ENCODE data around the gene PIAS1.

PIAS1 gene

DNA sequence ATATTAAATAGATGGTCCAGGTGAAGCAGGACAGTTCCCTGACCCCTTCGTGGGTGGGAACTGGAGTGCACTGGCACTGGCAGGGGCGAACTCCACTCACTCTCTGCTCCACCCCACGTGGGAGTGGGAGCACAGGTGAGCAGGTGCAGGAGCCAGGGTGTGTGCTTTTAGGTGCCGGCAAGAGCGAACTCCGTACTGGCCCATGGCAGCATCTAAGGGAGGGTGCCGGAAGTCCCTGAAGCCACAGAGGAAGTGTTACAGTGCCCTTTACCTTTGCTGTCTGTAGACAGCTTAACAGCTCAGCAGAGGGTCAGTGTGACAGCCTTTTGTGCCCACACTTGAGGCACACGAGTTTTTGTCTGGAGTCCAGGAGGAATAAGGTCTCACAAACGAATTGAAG, 26.7 kb upstream of the PIAS1 start:
- DNase-seq (ENCODE audit: low read depth) = no peak
- no peak overlapping the region for H3K4me3 ChIP-seq (ENCODE audit: low read length)
- TF ChIP-seq, protein P1, sequence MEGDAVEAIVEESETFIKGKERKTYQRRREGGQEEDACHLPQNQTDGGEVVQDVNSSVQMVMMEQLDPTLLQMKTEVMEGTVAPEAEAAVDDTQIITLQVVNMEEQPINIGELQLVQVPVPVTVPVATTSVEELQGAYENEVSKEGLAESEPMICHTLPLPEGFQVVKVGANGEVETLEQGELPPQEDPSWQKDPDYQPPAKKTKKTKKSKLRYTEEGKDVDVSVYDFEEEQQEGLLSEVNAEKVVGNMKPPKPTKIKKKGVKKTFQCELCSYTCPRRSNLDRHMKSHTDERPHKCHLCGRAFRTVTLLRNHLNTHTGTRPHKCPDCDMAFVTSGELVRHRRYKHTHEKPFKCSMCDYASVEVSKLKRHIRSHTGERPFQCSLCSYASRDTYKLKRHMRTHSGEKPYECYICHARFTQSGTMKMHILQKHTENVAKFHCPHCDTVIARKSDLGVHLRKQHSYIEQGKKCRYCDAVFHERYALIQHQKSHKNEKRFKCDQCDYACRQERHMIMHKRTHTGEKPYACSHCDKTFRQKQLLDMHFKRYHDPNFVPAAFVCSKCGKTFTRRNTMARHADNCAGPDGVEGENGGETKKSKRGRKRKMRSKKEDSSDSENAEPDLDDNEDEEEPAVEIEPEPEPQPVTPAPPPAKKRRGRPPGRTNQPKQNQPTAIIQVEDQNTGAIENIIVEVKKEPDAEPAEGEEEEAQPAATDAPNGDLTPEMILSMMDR (conservative IDR thresholded peaks at IDR 0.05; ENCODE audit: low read depth, low read length) = no peak

DNA sequence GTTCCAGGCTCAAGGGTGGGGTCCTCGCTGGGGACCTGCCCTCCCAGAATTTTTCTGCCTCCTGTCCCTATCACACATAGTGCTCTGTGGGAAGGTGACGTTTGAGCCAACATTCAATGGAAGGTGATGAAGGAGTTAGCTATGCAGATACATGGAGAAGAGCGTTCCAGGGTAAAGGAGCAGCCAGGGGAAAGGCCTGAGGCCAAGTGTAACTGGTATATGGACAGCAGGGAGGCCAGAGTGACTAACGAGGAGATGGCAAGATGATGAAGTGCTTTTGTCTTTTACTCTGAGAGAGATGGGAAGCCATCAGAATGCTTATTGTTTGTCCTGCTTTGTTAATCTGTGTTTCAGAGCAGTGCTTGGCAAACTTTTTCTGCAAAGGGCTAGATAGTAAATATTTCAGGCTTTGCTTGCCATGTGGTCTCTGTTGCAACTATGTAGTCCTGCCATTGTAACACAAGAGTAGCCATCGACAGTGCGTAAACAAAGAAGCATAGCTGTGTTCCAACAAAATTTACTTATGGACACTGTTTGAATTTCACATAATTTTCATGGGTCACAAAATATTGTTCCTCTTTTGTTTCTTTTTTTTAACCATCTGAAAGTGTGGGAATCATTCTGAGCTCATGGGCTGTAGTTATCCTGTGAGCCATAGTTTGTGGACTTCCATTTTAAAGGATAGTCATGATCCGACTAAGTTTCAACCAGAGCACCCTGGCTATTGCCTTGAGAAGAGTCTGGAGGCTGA, 25.8 kb upstream of the PIAS1 start:
- no peak overlapping the region for H3K4me3 ChIP-seq (ENCODE audit: low read length)
- TF ChIP-seq, protein P1 (conservative IDR thresholded peaks at IDR 0.05; ENCODE audit: low read depth, low read length) = no peak
- DNase-seq (ENCODE audit: low read depth) = no peak

DNA sequence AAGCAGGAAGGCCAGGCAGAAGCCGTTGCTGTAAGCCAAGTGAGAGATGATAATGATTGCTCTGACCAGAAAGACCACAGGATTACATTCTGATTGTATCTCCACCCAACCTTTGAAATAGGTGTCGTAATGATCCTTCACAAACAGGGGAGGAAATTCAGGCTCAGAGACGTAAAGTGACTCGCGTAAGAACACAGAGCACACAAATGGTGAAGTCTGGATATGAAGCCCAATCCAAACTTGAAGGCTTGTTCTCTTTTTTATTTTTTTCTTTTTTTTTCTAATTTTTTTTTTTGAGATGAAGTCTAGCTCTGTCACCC, 25.3 kb upstream of the PIAS1 start:
- H3K4me3 ChIP-seq (ENCODE audit: low read length) = no peak overlapping the region
- TF ChIP-seq, protein P1 (conservative IDR thresholded peaks at IDR 0.05; ENCODE audit: low read depth, low read length) = no peak
- DNase-seq (ENCODE audit: low read depth) = no peak

DNA sequence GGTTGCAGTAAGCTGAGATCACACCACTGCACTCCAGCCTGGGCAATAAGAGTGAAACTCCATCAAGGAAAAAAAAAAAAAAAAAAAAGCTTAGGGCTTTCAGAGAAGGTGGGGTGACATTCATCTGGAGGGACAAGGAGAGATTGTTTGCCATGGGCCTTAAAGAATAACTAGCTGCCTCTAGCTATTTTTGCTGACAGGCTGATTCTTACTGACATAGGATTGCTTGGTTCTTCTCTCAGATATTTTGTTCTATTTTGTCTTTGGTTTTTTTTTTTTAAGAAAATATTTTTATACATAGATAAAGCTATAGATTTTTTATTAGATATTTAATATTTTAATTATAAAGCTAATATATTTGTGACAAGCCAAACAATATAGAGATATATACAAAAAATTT, 24.2 kb upstream of the PIAS1 start:
- H3K4me3 ChIP-seq (ENCODE audit: low read length) = no peak overlapping the region
- no peak for DNase-seq (ENCODE audit: low read depth)
- TF ChIP-seq, protein P1 (conservative IDR thresholded peaks at IDR 0.05; ENCODE audit: low read depth, low read length) = no peak

DNA sequence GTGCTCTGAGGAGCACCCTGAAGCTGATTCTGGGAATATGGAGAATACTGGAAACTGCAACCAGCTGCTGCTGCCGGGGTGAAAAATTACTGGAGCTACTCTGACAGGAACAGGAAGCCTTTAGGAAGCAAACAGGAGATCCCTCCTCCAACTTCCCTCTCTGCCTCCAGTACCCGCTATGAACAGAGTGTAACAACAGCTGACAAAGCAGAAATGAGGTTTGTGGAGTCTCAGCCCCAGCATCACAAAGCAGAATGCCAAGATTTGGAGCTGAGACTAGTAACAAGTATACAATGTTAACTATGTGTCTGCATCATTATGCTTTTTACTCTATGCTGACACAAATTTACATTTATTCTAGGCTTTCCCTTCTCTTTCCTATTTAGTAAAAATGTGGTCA, 22.7 kb upstream of the PIAS1 start:
- no peak for DNase-seq (ENCODE audit: low read depth)
- TF ChIP-seq, protein P1 (conservative IDR thresholded peaks at IDR 0.05; ENCODE audit: low read depth, low read length) = no peak

DNA sequence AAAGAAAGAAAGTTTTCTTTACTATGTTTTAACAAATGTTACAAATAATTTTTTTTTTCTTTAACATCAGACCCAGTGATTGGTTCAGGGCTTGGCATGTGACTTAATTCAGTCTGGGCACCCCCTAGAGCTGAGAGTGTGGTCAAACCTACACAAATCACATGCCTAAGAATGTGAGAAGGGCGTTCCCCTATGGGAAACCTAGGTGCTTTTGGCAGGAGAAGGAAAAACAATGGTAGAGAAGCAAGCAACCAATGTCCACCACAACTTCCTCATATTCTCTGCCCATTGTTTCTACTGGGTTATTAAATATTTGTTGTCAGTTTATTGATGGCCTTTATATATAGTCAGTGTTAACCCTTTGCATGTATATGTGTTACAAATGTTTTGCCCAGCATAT, 21.4 kb upstream of the PIAS1 start:
- TF ChIP-seq, protein P1 (conservative IDR thresholded peaks at IDR 0.05; ENCODE audit: low read depth, low read length) = no peak

More for the DNA sequence above, 22.7 kb upstream of the PIAS1 start:
- H3K4me3 ChIP-seq (ENCODE audit: low read length) = no peak overlapping the region

DNA sequence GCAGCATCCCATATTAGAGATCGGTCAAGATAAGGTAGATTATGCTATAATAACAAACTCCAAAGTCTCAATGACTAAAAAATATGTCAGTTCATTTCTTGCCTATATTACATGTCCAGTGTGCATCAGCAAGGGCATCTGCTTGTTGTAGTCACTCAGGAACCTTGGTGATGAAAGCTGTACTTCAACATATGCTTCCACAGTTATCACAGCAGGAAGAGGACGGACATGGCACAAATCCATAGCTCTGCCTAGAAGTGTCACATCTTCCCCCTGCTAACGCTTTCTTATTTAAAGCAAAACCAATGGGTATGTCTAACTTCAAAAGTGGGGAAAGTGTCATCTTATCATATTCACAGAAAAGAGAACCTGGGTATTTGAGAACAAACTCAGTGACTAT, 20.0 kb upstream of the PIAS1 start:
- TF ChIP-seq, protein P1 (conservative IDR thresholded peaks at IDR 0.05; ENCODE audit: low read depth, low read length) = no peak
- H3K4me3 ChIP-seq (ENCODE audit: low read length) = no peak overlapping the region
- no peak for DNase-seq (ENCODE audit: low read depth)

More for the DNA sequence above, 21.4 kb upstream of the PIAS1 start:
- no peak overlapping the region for H3K4me3 ChIP-seq (ENCODE audit: low read length)
- DNase-seq (ENCODE audit: low read depth) = no peak
